C4-2B (cell line): ENCODE measurements around the gene CYFIP2.

Source experiments
- ZFX ChIP-seq: fragments of 450-650 bp; IDR thresholded peaks from 2 replicates; pipeline ENCODE4 v1.6.1; 2017
- TF ChIP-seq, protein P1 (sequence below): fragments of 450-650 bp; conservative IDR thresholded peaks from 2 replicates; pipeline ENCODE4 v1.5.1; 2017; ENCODE audit warnings: mild to moderate bottlenecking

- TF ChIP-seq, protein P1, sequence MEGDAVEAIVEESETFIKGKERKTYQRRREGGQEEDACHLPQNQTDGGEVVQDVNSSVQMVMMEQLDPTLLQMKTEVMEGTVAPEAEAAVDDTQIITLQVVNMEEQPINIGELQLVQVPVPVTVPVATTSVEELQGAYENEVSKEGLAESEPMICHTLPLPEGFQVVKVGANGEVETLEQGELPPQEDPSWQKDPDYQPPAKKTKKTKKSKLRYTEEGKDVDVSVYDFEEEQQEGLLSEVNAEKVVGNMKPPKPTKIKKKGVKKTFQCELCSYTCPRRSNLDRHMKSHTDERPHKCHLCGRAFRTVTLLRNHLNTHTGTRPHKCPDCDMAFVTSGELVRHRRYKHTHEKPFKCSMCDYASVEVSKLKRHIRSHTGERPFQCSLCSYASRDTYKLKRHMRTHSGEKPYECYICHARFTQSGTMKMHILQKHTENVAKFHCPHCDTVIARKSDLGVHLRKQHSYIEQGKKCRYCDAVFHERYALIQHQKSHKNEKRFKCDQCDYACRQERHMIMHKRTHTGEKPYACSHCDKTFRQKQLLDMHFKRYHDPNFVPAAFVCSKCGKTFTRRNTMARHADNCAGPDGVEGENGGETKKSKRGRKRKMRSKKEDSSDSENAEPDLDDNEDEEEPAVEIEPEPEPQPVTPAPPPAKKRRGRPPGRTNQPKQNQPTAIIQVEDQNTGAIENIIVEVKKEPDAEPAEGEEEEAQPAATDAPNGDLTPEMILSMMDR, result no peak
- no peak for TF ChIP-seq ZFX
Measured at GRCh38 chr5:157284458-157285212, 18.7 kb downstream of the CYFIP2 start.
